ENCODE results near the gene IGF2BP1.

DNA sequence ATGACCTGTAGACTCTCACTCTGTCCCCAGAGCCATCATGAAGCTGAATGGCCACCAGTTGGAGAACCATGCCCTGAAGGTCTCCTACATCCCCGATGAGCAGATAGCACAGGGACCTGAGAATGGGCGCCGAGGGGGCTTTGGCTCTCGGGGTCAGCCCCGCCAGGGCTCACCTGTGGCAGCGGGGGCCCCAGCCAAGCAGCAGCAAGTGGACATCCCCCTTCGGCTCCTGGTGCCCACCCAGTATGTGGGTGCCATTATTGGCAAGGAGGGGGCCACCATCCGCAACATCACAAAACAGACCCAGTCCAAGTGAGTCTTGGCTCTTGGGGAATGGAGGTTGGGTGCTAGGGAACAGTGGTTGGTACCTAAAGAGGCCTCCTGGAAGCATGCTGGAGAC, 41.0 kb downstream of the IGF2BP1 start:
- TF ChIP-seq, protein P1, sequence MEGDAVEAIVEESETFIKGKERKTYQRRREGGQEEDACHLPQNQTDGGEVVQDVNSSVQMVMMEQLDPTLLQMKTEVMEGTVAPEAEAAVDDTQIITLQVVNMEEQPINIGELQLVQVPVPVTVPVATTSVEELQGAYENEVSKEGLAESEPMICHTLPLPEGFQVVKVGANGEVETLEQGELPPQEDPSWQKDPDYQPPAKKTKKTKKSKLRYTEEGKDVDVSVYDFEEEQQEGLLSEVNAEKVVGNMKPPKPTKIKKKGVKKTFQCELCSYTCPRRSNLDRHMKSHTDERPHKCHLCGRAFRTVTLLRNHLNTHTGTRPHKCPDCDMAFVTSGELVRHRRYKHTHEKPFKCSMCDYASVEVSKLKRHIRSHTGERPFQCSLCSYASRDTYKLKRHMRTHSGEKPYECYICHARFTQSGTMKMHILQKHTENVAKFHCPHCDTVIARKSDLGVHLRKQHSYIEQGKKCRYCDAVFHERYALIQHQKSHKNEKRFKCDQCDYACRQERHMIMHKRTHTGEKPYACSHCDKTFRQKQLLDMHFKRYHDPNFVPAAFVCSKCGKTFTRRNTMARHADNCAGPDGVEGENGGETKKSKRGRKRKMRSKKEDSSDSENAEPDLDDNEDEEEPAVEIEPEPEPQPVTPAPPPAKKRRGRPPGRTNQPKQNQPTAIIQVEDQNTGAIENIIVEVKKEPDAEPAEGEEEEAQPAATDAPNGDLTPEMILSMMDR (IDR thresholded peaks at IDR 0.05; ENCODE audit: insufficient read depth, low read length) = no peak
- TF ChIP-seq, protein P2, sequence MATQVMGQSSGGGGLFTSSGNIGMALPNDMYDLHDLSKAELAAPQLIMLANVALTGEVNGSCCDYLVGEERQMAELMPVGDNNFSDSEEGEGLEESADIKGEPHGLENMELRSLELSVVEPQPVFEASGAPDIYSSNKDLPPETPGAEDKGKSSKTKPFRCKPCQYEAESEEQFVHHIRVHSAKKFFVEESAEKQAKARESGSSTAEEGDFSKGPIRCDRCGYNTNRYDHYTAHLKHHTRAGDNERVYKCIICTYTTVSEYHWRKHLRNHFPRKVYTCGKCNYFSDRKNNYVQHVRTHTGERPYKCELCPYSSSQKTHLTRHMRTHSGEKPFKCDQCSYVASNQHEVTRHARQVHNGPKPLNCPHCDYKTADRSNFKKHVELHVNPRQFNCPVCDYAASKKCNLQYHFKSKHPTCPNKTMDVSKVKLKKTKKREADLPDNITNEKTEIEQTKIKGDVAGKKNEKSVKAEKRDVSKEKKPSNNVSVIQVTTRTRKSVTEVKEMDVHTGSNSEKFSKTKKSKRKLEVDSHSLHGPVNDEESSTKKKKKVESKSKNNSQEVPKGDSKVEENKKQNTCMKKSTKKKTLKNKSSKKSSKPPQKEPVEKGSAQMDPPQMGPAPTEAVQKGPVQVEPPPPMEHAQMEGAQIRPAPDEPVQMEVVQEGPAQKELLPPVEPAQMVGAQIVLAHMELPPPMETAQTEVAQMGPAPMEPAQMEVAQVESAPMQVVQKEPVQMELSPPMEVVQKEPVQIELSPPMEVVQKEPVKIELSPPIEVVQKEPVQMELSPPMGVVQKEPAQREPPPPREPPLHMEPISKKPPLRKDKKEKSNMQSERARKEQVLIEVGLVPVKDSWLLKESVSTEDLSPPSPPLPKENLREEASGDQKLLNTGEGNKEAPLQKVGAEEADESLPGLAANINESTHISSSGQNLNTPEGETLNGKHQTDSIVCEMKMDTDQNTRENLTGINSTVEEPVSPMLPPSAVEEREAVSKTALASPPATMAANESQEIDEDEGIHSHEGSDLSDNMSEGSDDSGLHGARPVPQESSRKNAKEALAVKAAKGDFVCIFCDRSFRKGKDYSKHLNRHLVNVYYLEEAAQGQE (IDR thresholded peaks at IDR 0.05; ENCODE audit: insufficient replicate concordance, low read depth) = no peak
- no peak for TF ChIP-seq POLR2AphosphoS5 (IDR thresholded peaks at IDR 0.05; ENCODE audit: low read depth)

Data from HL-60 (cell line).